ENCODE measurements around the gene MEIS1.

MEIS1 gene

DNA sequence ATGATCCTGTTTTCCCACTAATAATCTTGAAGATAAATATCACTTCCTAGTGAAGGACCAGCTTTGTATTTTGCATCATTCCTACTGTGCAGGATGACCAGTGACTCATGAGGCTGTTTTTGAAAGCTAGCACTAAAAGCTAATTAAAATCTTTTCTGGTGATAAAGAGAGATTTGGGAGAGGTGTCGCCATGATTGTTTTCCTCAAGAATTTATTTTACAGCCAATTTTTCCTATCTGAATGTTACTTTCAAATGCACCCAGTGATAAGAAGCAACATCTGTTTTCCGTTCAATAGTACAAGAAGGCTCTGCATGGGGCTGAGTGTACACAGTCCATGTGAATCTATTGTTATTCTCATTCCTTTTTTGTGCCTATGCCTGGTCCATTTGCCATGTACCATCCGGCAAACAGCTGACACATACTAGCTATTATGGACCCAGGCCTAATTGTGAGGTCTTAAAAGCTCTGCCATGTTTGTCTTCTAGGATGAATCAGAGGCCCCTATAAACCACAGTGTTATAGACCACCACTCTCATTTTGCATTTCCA is 28.4 kb downstream of the MEIS1 start:
- Histone ChIP-seq H2AFZ (ENCODE audit: low read length) (no peak overlapping the region), H2BK120ac (ENCODE audit: low read depth, low read length) (no peak overlapping the region), H2BK15ac (ENCODE audit: low read length) (no peak overlapping the region), H3K14ac (ENCODE audit: low read length) (no peak overlapping the region), H3K36me3 (replicated peaks in 1 of 2; ENCODE audit: control insufficient read depth in 2 of 2, insufficient read depth in 2 of 2, low read length in 2 of 2) (peaks cover 2 to 78% of the 10 kb centered on the region in 2 donors), H3K4me1 (ENCODE audit: control insufficient read depth in 2 of 2, insufficient read depth in 1 of 2, low read depth in 1 of 2, low read length in 2 of 2) (peaks cover 0 to 36% of the 10 kb centered on the region in 2 donors), H2BK5ac (ENCODE audit: low read length) (no peak overlapping the region), H3K18ac (ENCODE audit: low read length) (no peak overlapping the region), H2BK12ac (ENCODE audit: low read length) (no peak overlapping the region), H3K9ac (ENCODE audit: low read depth, low read length, poor library complexity) (no peak overlapping the region), H3K23ac (ENCODE audit: low read depth, low read length, poor library complexity) (no peak overlapping the region), H4K8ac (ENCODE audit: low read depth, low read length) (no peak overlapping the region), H3K79me1 (ENCODE audit: low read depth, low read length) (no peaks in the 10 kb centered on the region), H4K91ac (ENCODE audit: low read depth, low read length, poor library complexity) (no peak overlapping the region), H2AK5ac (ENCODE audit: low read depth, low read length) (no peak overlapping the region), H3K27me3 (ENCODE audit: control insufficient read depth in 3 of 3, insufficient read depth in 3 of 3, low read depth in 1 of 3, low read length in 3 of 3) (no peaks in the 10 kb centered on the region), H3K9me3 (replicated peaks in 1 of 2; ENCODE audit: control insufficient read depth in 2 of 2, insufficient read depth in 1 of 2, low read depth in 1 of 2, low read length in 2 of 2) (peaks cover 0 to 22% of the 10 kb centered on the region in 2 donors), H3K4me2 (ENCODE audit: insufficient read depth, low read length, poor library complexity, severe bottlenecking) (no peak overlapping the region), H3K4me3 (ENCODE audit: low read length in 2 of 2) (no peak overlapping the region), H3K4ac (ENCODE audit: low read length) (no peak overlapping the region), H3K27ac (replicated peaks; ENCODE audit: low read length) (no peak overlapping the region)
- no peak for DNase-seq (ENCODE audit: low spot score)
- WGBS, 2 donors (ENCODE audit: extremely low coverage in 2 of 2, insufficient read length in 2 of 2, insufficient replicate concordance in 1 of 2) = no CpG with 5 or more reads among the region's 3 CpGs

DNA sequence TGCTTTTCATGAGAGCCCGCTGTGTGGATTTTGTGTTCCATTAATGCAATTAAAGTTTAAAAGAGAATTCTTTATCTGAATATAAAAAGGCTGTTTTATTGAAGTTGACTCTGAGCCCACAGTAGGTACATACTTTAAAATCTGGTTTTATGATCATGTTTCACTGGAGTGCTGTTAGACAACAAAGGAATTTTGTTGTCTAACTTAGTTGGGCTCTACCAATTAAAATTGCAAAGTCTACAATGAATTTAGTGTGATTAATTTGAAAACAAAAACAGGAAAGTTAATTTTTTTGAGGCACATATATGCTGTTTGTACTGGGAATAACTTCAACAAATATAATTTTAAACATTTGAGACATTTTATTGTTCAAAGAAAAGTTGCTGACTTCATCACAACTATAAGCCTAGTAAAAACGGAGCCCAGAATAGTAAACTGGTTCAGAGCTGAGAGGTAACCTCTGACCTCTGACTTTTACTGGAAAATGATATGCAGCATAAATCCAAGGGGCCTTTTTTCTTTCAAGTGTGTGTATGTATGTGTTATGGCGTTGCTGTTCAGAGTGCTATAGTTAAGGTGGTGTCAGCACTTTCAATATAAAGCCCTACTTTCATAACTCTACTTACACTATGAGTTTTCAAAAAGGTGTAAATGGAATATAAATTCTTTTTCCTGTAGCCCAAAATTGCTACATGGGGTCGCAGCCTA is 30.2 kb downstream of the MEIS1 start:
- Histone ChIP-seq H2AK5ac (ENCODE audit: low read depth, low read length) (no peak overlapping the region), H3K18ac (ENCODE audit: low read length) (no peak overlapping the region), H3K9me3 (replicated peaks in 1 of 2; ENCODE audit: control insufficient read depth in 2 of 2, insufficient read depth in 1 of 2, low read depth in 1 of 2, low read length in 2 of 2) (peaks cover 0 to 13% of the 10 kb centered on the region in 2 donors), H3K4me1 (ENCODE audit: control insufficient read depth in 2 of 2, insufficient read depth in 1 of 2, low read depth in 1 of 2, low read length in 2 of 2) (peaks cover 2 to 51% of the 10 kb centered on the region in 2 donors), H3K79me1 (ENCODE audit: low read depth, low read length) (no peaks in the 10 kb centered on the region), H3K23ac (ENCODE audit: low read depth, low read length, poor library complexity) (no peak overlapping the region), H3K14ac (ENCODE audit: low read length) (no peak overlapping the region), H3K27ac (replicated peaks; ENCODE audit: low read length) (no peak overlapping the region), H4K8ac (ENCODE audit: low read depth, low read length) (no peak overlapping the region), H2BK12ac (ENCODE audit: low read length) (no peak overlapping the region), H3K4ac (ENCODE audit: low read length) (no peak overlapping the region), H2BK120ac (ENCODE audit: low read depth, low read length) (no peak overlapping the region), H2BK5ac (ENCODE audit: low read length) (no peak overlapping the region), H2AFZ (ENCODE audit: low read length) (no peak overlapping the region), H3K27me3 (ENCODE audit: control insufficient read depth in 3 of 3, insufficient read depth in 3 of 3, low read depth in 1 of 3, low read length in 3 of 3) (no peaks in the 10 kb centered on the region), H3K4me2 (ENCODE audit: insufficient read depth, low read length, poor library complexity, severe bottlenecking) (no peak overlapping the region), H2BK15ac (ENCODE audit: low read length) (no peak overlapping the region), H3K4me3 (ENCODE audit: low read length in 2 of 2) (no peak overlapping the region), H3K36me3 (replicated peaks in 1 of 2; ENCODE audit: control insufficient read depth in 2 of 2, insufficient read depth in 2 of 2, low read length in 2 of 2) (peaks cover 2 to 60% of the 10 kb centered on the region in 2 donors), H3K9ac (ENCODE audit: low read depth, low read length, poor library complexity) (no peak overlapping the region), H4K91ac (ENCODE audit: low read depth, low read length, poor library complexity) (no peak overlapping the region)
- DNase-seq (ENCODE audit: low spot score) = no peak
- WGBS, 2 donors (ENCODE audit: extremely low coverage in 2 of 2, insufficient read length in 2 of 2, insufficient replicate concordance in 1 of 2) = no CpG with 5 or more reads among the region's 4 CpGs

DNA sequence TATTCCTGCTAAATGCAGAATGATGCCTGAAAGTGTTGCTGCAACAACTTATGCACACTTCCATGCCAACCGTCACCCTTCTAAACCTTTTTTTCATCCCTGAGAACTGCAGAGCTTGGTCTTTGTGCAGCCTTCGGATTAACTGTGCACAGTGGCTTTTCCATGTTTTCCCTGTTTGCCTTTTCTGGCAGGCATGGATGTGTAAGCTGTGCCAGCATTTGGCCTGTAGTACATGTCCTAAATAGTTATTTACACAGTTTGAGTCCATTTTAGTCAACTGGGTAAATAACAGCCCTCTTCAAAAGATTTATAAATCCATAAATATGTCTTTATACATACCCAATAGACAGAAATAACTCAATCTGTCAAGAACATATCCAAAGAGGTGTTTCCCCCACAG is 31.5 kb downstream of the MEIS1 start:
- Histone ChIP-seq H4K91ac (ENCODE audit: low read depth, low read length, poor library complexity) (no peak overlapping the region), H2AK5ac (ENCODE audit: low read depth, low read length) (no peak overlapping the region), H2BK12ac (ENCODE audit: low read length) (no peak overlapping the region), H2AFZ (ENCODE audit: low read length) (no peak overlapping the region), H3K4me3 (ENCODE audit: low read length in 2 of 2) (no peak overlapping the region), H2BK5ac (ENCODE audit: low read length) (no peak overlapping the region), H2BK120ac (ENCODE audit: low read depth, low read length) (no peak overlapping the region), H3K4ac (ENCODE audit: low read length) (no peak overlapping the region), H3K9ac (ENCODE audit: low read depth, low read length, poor library complexity) (no peak overlapping the region), H3K36me3 (replicated peaks in 1 of 2; ENCODE audit: control insufficient read depth in 2 of 2, insufficient read depth in 2 of 2, low read length in 2 of 2) (peaks cover 2 to 47% of the 10 kb centered on the region in 2 donors), H3K27ac (replicated peaks; ENCODE audit: low read length) (no peak overlapping the region), H3K14ac (ENCODE audit: low read length) (no peak overlapping the region), H3K9me3 (replicated peaks in 1 of 2; ENCODE audit: control insufficient read depth in 2 of 2, insufficient read depth in 1 of 2, low read depth in 1 of 2, low read length in 2 of 2) (peaks cover 0 to 1% of the 10 kb centered on the region in 2 donors), H3K18ac (ENCODE audit: low read length) (no peak overlapping the region), H4K8ac (ENCODE audit: low read depth, low read length) (no peak overlapping the region), H3K4me1 (ENCODE audit: control insufficient read depth in 2 of 2, insufficient read depth in 1 of 2, low read depth in 1 of 2, low read length in 2 of 2) (peaks cover 2 to 55% of the 10 kb centered on the region in 2 donors), H3K4me2 (ENCODE audit: insufficient read depth, low read length, poor library complexity, severe bottlenecking) (no peak overlapping the region), H2BK15ac (ENCODE audit: low read length) (no peak overlapping the region), H3K27me3 (ENCODE audit: control insufficient read depth in 3 of 3, insufficient read depth in 3 of 3, low read depth in 1 of 3, low read length in 3 of 3) (no peaks in the 10 kb centered on the region), H3K79me1 (ENCODE audit: low read depth, low read length) (no peaks in the 10 kb centered on the region), H3K23ac (ENCODE audit: low read depth, low read length, poor library complexity) (no peak overlapping the region)
- no peak for DNase-seq (ENCODE audit: low spot score)
- no CpG with 5 or more reads among the region's 2 CpGs for WGBS, 2 donors (ENCODE audit: extremely low coverage in 2 of 2, insufficient read length in 2 of 2, insufficient replicate concordance in 1 of 2)

- Histone ChIP-seq H2BK12ac (ENCODE audit: low read length) (no peak overlapping the region), H3K14ac (ENCODE audit: low read length) (no peak overlapping the region), H3K9me3 (replicated peaks in 1 of 2; ENCODE audit: control insufficient read depth in 2 of 2, insufficient read depth in 1 of 2, low read depth in 1 of 2, low read length in 2 of 2) (no peaks in the 10 kb centered on the region), H4K8ac (ENCODE audit: low read depth, low read length) (no peak overlapping the region), H3K4me3 (ENCODE audit: low read length in 2 of 2) (no peak overlapping the region), H3K4me1 (ENCODE audit: control insufficient read depth in 2 of 2, insufficient read depth in 1 of 2, low read depth in 1 of 2, low read length in 2 of 2) (peaks cover 2 to 42% of the 10 kb centered on the region in 2 donors), H3K9ac (ENCODE audit: low read depth, low read length, poor library complexity) (no peak overlapping the region), H2BK5ac (ENCODE audit: low read length) (no peak overlapping the region), H2BK120ac (ENCODE audit: low read depth, low read length) (no peak overlapping the region), H3K79me1 (ENCODE audit: low read depth, low read length) (no peaks in the 10 kb centered on the region), H3K27me3 (ENCODE audit: control insufficient read depth in 3 of 3, insufficient read depth in 3 of 3, low read depth in 1 of 3, low read length in 3 of 3) (no peaks in the 10 kb centered on the region), H2AFZ (ENCODE audit: low read length) (no peak overlapping the region), H3K27ac (replicated peaks; ENCODE audit: low read length) (no peak overlapping the region), H3K4ac (ENCODE audit: low read length) (no peak overlapping the region), H3K18ac (ENCODE audit: low read length) (no peak overlapping the region), H2BK15ac (ENCODE audit: low read length) (no peak overlapping the region), H3K4me2 (ENCODE audit: insufficient read depth, low read length, poor library complexity, severe bottlenecking) (no peak overlapping the region), H2AK5ac (ENCODE audit: low read depth, low read length) (no peak overlapping the region), H3K23ac (ENCODE audit: low read depth, low read length, poor library complexity) (no peak overlapping the region), H4K91ac (ENCODE audit: low read depth, low read length, poor library complexity) (no peak overlapping the region), H3K36me3 (replicated peaks in 1 of 2; ENCODE audit: control insufficient read depth in 2 of 2, insufficient read depth in 2 of 2, low read length in 2 of 2) (peaks cover 2 to 48% of the 10 kb centered on the region in 2 donors)
- no peak for DNase-seq (ENCODE audit: low spot score)
These were observed 32.8 kb downstream of the MEIS1 start for GRCh38 chr2:66467718-66468117.

Data from neuronal stem cell (in vitro differentiated cells).